ENCODE measurements around the gene PLCB2.

PLCB2 gene

GRCh38 chr15:40307421-40308211, at the start of gene PLCB2:
TSS of gene PLCB2 (minus strand) at chr15:40307935. CDS start at chr15:40307672, 263 bp downstream.
- no peak for TF ChIP-seq ZBTB7A (IDR thresholded peaks at IDR 0.05; ENCODE audit: low read depth)
- TF ChIP-seq TAF1 (IDR thresholded peaks at IDR 0.05; ENCODE audit: low read depth), result no peak
- TF ChIP-seq CREB1 (IDR thresholded peaks at IDR 0.05; ENCODE audit: low read depth), result no peak
- TF ChIP-seq FOXM1 (IDR thresholded peaks at IDR 0.05; ENCODE audit: borderline replicate concordance, low read depth), result no peak

- TF ChIP-seq CREB1 (IDR thresholded peaks at IDR 0.05; ENCODE audit: low read depth) (no peak), EP300 (IDR thresholded peaks at IDR 0.05; ENCODE audit: borderline replicate concordance) (no peak), YY1 (IDR thresholded peaks at IDR 0.05; ENCODE audit: low read depth) (no peak), EGR1 (IDR thresholded peaks at IDR 0.05) (no peak), TEAD4 (IDR thresholded peaks at IDR 0.05) (no peak), CEBPB (IDR thresholded peaks at IDR 0.05) (no peak), TCF12 (IDR thresholded peaks at IDR 0.05; ENCODE audit: low read depth) (no peak), REST (IDR thresholded peaks at IDR 0.05; ENCODE audit: low read depth) (no peak), FOXM1 (IDR thresholded peaks at IDR 0.05; ENCODE audit: borderline replicate concordance, low read depth) (no peak), ZBTB7A (IDR thresholded peaks at IDR 0.05; ENCODE audit: low read depth) (no peak), RAD21 (IDR thresholded peaks at IDR 0.05; ENCODE audit: low read depth) (no peak), NFIC (IDR thresholded peaks at IDR 0.05) (no peak)
Measured at GRCh38 chr15:40357246-40357645, 49.5 kb upstream of the PLCB2 start.

- no peak for TF ChIP-seq REST (IDR thresholded peaks at IDR 0.05; ENCODE audit: low read depth)
- no peak for TF ChIP-seq NFIC (IDR thresholded peaks at IDR 0.05)
- no peak for TF ChIP-seq USF1 (IDR thresholded peaks at IDR 0.05)
- no peak for TF ChIP-seq TAF1 (IDR thresholded peaks at IDR 0.05; ENCODE audit: low read depth)
- no peak for TF ChIP-seq ZBTB7A (IDR thresholded peaks at IDR 0.05; ENCODE audit: low read depth)
- no peak for TF ChIP-seq TEAD4 (IDR thresholded peaks at IDR 0.05)
- TF ChIP-seq TCF12 (IDR thresholded peaks at IDR 0.05; ENCODE audit: low read depth), result no peak
- no peak for TF ChIP-seq CEBPB (IDR thresholded peaks at IDR 0.05)
- TF ChIP-seq RAD21 (IDR thresholded peaks at IDR 0.05; ENCODE audit: low read depth), result no peak
- no peak for TF ChIP-seq CREB1 (IDR thresholded peaks at IDR 0.05; ENCODE audit: low read depth)
- TF ChIP-seq EGR1 (IDR thresholded peaks at IDR 0.05), result no peak
- TF ChIP-seq YY1 (IDR thresholded peaks at IDR 0.05; ENCODE audit: low read depth), result no peak
- TF ChIP-seq EP300 (IDR thresholded peaks at IDR 0.05; ENCODE audit: borderline replicate concordance), result no peak
- no peak for TF ChIP-seq FOXM1 (IDR thresholded peaks at IDR 0.05; ENCODE audit: borderline replicate concordance, low read depth)
- TF ChIP-seq, protein P1, sequence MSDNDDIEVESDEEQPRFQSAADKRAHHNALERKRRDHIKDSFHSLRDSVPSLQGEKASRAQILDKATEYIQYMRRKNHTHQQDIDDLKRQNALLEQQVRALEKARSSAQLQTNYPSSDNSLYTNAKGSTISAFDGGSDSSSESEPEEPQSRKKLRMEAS (IDR thresholded peaks at IDR 0.05), result no peak
Measured at GRCh38 chr15:40355976-40356585, 48.3 kb upstream of the PLCB2 start.

DNA sequence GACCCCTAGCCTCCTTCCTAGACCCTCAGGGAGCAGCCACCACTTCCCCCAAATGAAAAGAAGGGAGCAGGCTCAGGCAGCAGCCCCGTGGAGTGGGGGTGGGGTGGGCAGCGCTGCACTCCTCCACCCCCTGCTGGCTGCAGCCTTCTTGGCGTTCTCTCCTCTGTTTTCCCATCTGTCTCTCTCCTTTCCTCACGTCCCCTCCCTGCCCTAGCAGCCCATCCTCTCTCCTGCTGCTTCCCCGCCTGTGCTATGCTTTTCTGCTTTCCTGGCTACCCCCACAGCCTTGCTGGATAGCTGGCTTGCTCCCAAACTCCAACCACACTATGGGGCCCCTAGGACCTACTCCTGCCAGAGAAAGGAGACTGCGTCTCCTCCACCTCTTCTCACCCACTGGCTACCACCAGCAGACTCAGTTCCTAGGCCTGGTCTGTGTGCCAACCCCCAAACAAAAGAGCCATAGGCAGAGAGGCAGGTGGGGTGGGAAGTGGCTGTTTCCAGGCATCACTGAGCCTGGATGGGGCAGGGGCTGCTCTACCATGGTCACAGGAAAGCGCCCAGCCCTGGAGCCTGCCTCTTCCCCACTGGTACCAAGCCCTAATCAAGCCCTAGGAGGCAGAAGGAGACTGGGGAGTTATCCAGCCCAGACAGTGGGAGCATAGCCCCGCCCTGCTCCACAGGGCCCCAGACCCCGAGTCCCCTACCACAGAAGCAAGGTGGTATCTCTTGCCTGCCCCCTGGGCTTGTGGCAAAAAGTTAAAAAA, 46.9 kb upstream of the PLCB2 start:
- TF ChIP-seq REST (IDR thresholded peaks at IDR 0.05; ENCODE audit: low read depth) (no peak), FOXM1 (IDR thresholded peaks at IDR 0.05; ENCODE audit: borderline replicate concordance, low read depth) (no peak), CEBPB (IDR thresholded peaks at IDR 0.05) (no peak), RAD21 (IDR thresholded peaks at IDR 0.05; ENCODE audit: low read depth) (no peak)
- TF ChIP-seq, protein P1 (IDR thresholded peaks at IDR 0.05), result no peak
